AG04450 (cell line): Measurements from ENCODE around the gene SORT1. TPM values are rescaled to one million over a fixed set of nuclear protein-coding genes. Genes with fewer than 3 reads are reported as not detected.

Experiments used
- CTCF ChIA-PET: fragments of 300-600, 350-600 bp; formaldehyde crosslinking; extraction: SDS; loops from one replicate; lab custom pipeline; 2022; ENCODE audit warnings: antibody characterized with exemption, inconsistent platforms; lab: Charles Lee
- POLR2A ChIA-PET: fragments of 350-600 bp; formaldehyde crosslinking; extraction: SDS; loops from one replicate; lab custom pipeline; 2021; ENCODE audit warnings: antibody characterized with exemption, inconsistent platforms; lab: Yijun Ruan, JAX
- DNase-seq: peaks from one replicate; pipeline ENCODE4 v3.0.0-alpha.2; 2011; ENCODE audit warnings: low read depth, low spot score
- H3K27ac ChIP-seq: one replicate; pipeline ENCODE4 v1.5.1; 2012; ENCODE audit warnings: low read depth, low read length, control low read depth
- H3K27me3 ChIP-seq: one replicate; pipeline ENCODE4 v1.6.0; 2012; ENCODE audit warnings: low read length; ENCODE audit not compliant: control insufficient read depth, insufficient read depth
- H3K4me3 ChIP-seq: 2 replicates; pipeline ENCODE4 v1.5.1; 2011; ENCODE audit warnings: mild to moderate bottlenecking, low read depth, low read length, control low read depth
- H3K9me3 ChIP-seq: 2 replicates; pipeline ENCODE4 v1.5.1; 2012; ENCODE audit warnings: low read length; ENCODE audit not compliant: control insufficient read depth, insufficient read depth
- CTCF ChIP-seq: IDR thresholded peaks from 2 replicates; pipeline ENCODE4 v1.5.1; 2011; ENCODE audit warnings: low read depth, low read length, control low read depth, inconsistent platforms
- polyA plus RNA-seq: library from polyadenylated mRNA; depleted of rRNA; stranded (reverse); fragments of >200 nt; gene quantifications from 2 replicates; pipeline ENCODE4 v1.2.3, GENCODE V29; 2011

Gene SORT1
- polyA plus RNA-seq, 1 experiment = 42.8 TPM

- no peak for TF ChIP-seq CTCF
- H3K27me3 ChIP-seq = no peaks in the 10 kb centered on the region
- no peak overlapping the region for H3K4me3 ChIP-seq
- ChIA-PET POLR2A (no interaction called here), CTCF (no interaction called here)
- no peak for DNase-seq
- H3K27ac ChIP-seq = no peak overlapping the region
- peaks cover 18% of the 10 kb centered on the region for H3K9me3 ChIP-seq
Observed at GRCh38 chr1:109271458-109271857, 126.3 kb downstream of the SORT1 start.

GRCh38 chr1:109270623-109271317 is 126.9 kb downstream of the SORT1 start:
- DNase-seq = no peak
- CTCF ChIA-PET = no interaction called here
- peaks cover 18% of the 10 kb centered on the region for H3K9me3 ChIP-seq
- no peaks in the 10 kb centered on the region for H3K27me3 ChIP-seq
- POLR2A ChIA-PET = no interaction called here
- TF ChIP-seq CTCF = no peak
- no peak overlapping the region for H3K4me3 ChIP-seq
- H3K27ac ChIP-seq = no peak overlapping the region

- Histone ChIP-seq H3K4me3 (no peak overlapping the region), H3K9me3 (peaks cover 18% of the 10 kb centered on the region), H3K27ac (no peak overlapping the region), H3K27me3 (no peaks in the 10 kb centered on the region)
- TF ChIP-seq CTCF = no peak
- DNase-seq = no peak
- CTCF ChIA-PET = no interaction called here
- POLR2A ChIA-PET = no interaction called here
Observed at GRCh38 chr1:109269981-109270622, 127.6 kb downstream of the SORT1 start.

GRCh38 chr1:109269212-109269980 is 128.3 kb downstream of the SORT1 start:
- ChIA-PET POLR2A (no interaction called here), CTCF (no interaction called here)
- no peak overlapping the region for H3K27ac ChIP-seq
- no peaks in the 10 kb centered on the region for H3K27me3 ChIP-seq
- no peak for DNase-seq
- no peak for TF ChIP-seq CTCF
- H3K4me3 ChIP-seq = no peak overlapping the region
- peaks cover 18% of the 10 kb centered on the region for H3K9me3 ChIP-seq
